BJ (cell line): Measurements from ENCODE around the gene OR9K2. TPM values are rescaled to one million over a fixed set of nuclear protein-coding genes. Genes with fewer than 3 reads are reported as not detected.
"Not testable (repeated sequence)": the region's sequence is repeated elsewhere in the genome, so short reads cannot be mapped to it uniquely, and the experiment has no call there.

Source experiments
- CTCF ChIA-PET: fragments of 350-600 bp; formaldehyde crosslinking; extraction: SDS; loops from one replicate; lab custom pipeline; 2021; ENCODE audit warnings: antibody characterized with exemption, inconsistent platforms; lab: Yijun Ruan, JAX
- POLR2A ChIA-PET: fragments of 300-600 bp; sonication (Branson Sonifier 250); formaldehyde crosslinking; extraction: SDS; loops from one replicate; lab custom pipeline; 2021; ENCODE audit warnings: antibody characterized with exemption; lab: Charles Lee
- DNase-seq: peaks from one replicate; pipeline ENCODE4 v3.0.0-alpha.2; 2011; ENCODE audit warnings: low read depth
- H3K27me3 ChIP-seq: 2 replicates; pipeline ENCODE4 v1.6.0; 2011; ENCODE audit warnings: low read length; ENCODE audit not compliant: control insufficient read depth, insufficient read depth
- H3K36me3 ChIP-seq: 2 replicates; pipeline ENCODE4 v1.5.1; 2011; ENCODE audit warnings: low read length; ENCODE audit not compliant: control insufficient read depth, insufficient read depth
- H3K4me3 ChIP-seq: 2 replicates; pipeline ENCODE4 v1.5.1; 2011; ENCODE audit warnings: low read depth, mild to moderate bottlenecking, control low read depth, low read length
- CTCF ChIP-seq: IDR thresholded peaks from 2 replicates; pipeline ENCODE4 v1.5.1; 2011; ENCODE audit warnings: low read depth, mild to moderate bottlenecking, control low read depth, inconsistent platforms, low read length, moderate library complexity; ENCODE audit not compliant: insufficient read depth
- polyA plus RNA-seq: library from polyadenylated mRNA; depleted of rRNA; stranded (reverse); fragments of >200 nt; gene quantifications from 2 replicates; pipeline ENCODE4 v1.2.3, GENCODE V29; 2011

The OR9K2 gene
- polyA plus RNA-seq, 1 experiment: not detected

GRCh38 chr12:55142669-55143565, 16.7 kb downstream of the OR9K2 start:
- H3K4me3 ChIP-seq: no peak overlapping the region
- CTCF ChIA-PET: interaction anchor here (0.8 to 1.2 kb wide), 2 partner anchors 150 kb away, joined by 3 to 4 read pairs; no protein-coding TSS in a partner anchor
- H3K36me3 ChIP-seq: no peaks in the 10 kb centered on the region
- POLR2A ChIA-PET: no interaction called here
- peak; percentile 78 for TF ChIP-seq CTCF
- DNase-seq: no peak
- H3K27me3 ChIP-seq: no peaks in the 10 kb centered on the region

- DNase-seq: no peak
- CTCF ChIA-PET: interaction anchor here (1.0 to 1.2 kb wide), 2 partner anchors 18 to 150 kb away, joined by 3 to 4 read pairs; no protein-coding TSS in a partner anchor
These were observed 17.3 kb downstream of the OR9K2 start for GRCh38 chr12:55143566-55143870.

DNA sequence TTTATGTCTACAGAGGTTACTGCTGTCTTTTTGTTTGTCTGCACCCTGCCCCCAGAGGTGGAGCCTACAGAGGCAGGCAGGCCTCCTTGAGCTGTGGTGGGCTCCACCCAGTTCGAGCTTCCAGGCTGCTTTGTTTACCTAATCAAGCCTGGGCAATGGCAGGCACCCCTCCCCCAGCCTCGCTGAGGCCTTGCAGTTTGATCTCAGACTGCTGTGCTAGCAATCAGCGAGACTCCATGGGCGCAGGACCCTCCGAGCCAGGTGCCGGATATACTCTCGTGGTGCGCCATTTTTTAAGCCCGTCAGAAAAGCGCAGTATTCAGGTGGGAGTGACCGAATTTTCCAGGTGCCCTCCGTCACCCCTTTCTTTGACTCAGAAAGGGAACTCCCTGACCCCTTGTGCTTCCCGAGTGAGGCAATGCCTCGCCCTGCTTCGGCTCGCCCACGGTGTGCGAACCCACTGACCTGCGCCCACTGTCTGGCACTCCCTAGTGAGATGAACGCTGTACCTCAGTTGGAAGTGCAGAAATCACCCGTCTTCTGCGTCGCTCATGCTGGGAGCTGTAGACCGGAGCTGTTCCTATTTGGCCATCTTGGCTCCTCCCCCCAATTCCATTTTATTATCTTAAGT, 40.9 kb downstream of the OR9K2 start:
- DNase-seq, H3K36me3 ChIP-seq, H3K27me3 ChIP-seq, H3K4me3 ChIP-seq, POLR2A ChIA-PET, CTCF ChIA-PET: not testable (repeated sequence)

More at GRCh38 chr12:55143566-55143870, 17.3 kb downstream of the OR9K2 start:
- TF ChIP-seq CTCF: no peak
- Histone ChIP-seq H3K27me3 (no peaks in the 10 kb centered on the region), H3K4me3 (no peak overlapping the region), H3K36me3 (no peaks in the 10 kb centered on the region)
- POLR2A ChIA-PET: no interaction called here

GRCh38 chr12:55171445-55171844, 45.2 kb downstream of the OR9K2 start:
- ChIA-PET POLR2A (no interaction called here), CTCF (no interaction called here)

DNA sequence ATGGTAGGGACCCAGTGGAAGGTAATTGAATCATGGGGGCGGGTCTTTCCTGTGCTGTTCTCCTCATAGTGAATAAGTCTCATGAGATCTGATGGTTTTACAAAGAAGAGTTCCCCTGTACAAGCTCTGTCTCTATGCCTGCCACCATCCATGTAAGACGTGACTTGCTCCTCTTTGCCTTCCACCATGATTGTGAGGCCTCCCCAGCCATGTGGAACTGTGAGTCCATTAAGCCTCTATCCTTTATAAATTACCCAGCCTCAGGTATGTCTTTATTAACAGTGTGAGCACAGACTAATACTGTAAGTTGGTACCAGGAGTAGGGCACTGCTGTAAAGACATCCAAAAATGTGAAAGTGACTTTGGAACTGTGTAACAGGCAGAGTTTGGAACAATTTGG, 45.6 kb downstream of the OR9K2 start:
- DNase-seq, H3K27me3 ChIP-seq, CTCF ChIA-PET, H3K4me3 ChIP-seq, H3K36me3 ChIP-seq, POLR2A ChIA-PET: not testable (repeated sequence)

More at GRCh38 chr12:55171445-55171844, 45.2 kb downstream of the OR9K2 start:
- Histone ChIP-seq H3K36me3 (no peaks in the 10 kb centered on the region), H3K4me3 (no peak overlapping the region), H3K27me3 (no peaks in the 10 kb centered on the region)
- no peak for TF ChIP-seq CTCF
- DNase-seq: no peak

- CTCF ChIA-PET: no interaction called here
- DNase-seq: no peak
These were observed 46.5 kb downstream of the OR9K2 start for GRCh38 chr12:55172686-55173085.

More at GRCh38 chr12:55172686-55173085, 46.5 kb downstream of the OR9K2 start:
- Histone ChIP-seq H3K27me3 (no peaks in the 10 kb centered on the region), H3K36me3 (no peaks in the 10 kb centered on the region), H3K4me3 (no peak overlapping the region)
- POLR2A ChIA-PET: no interaction called here
- TF ChIP-seq CTCF: no peak
